Activated naive CD4-positive, alpha-beta T cell treated with anti-CD3 and anti-CD28 coated beads, Interleukin-2, amount 50 U/mL, for 72 hours (primary cell): ENCODE results near the gene CTNNA1. TPM values are rescaled to one million over a fixed set of nuclear protein-coding genes. Genes with fewer than 3 reads are reported as not detected.
A peak's percentile ranks its signal among the peaks of the same experiment; 100 is the strongest.
"Not testable (repeated sequence)": the region's sequence is repeated elsewhere in the genome, so short reads cannot be mapped to it uniquely, and the experiment has no call there.

Experiments
- ATAC-seq, 2 donors: fragments of 150-1000 bp; cut with Tn5 transposase; 2 replicates each; pipeline ENCODE4 v1.10.0; 2021; ENCODE audit warnings: mild to moderate bottlenecking in 2 of 2, moderate library complexity in 2 of 2
- DNase-seq, 2 donors: peaks; one replicate each; pipeline ENCODE4 v3.0.0; 2021 to 2022; ENCODE audit warnings: low spot score in 2 of 2
- H3K27ac Mint-ChIP-seq, 2 donors: one replicate each; pipeline ENCODE4 v1.8.0; 2022; ENCODE audit warnings: mild to moderate bottlenecking in 2 of 2, mixed read lengths in 2 of 2
- H3K36me3 Mint-ChIP-seq, 2 donors: one replicate each; pipeline ENCODE4 v1.8.0; 2022; ENCODE audit warnings: mixed read lengths in 2 of 2
- H3K9me3 Mint-ChIP-seq, 2 donors: one replicate each; pipeline ENCODE4 v1.8.0; 2022; ENCODE audit warnings: mixed read lengths in 2 of 2
- total RNA-seq, 2 donors: library from RNA; stranded (reverse); gene quantifications; one replicate each; pipeline ENCODE4 v1.2.3, GENCODE V29; 2022

Gene CTNNA1, protein sequence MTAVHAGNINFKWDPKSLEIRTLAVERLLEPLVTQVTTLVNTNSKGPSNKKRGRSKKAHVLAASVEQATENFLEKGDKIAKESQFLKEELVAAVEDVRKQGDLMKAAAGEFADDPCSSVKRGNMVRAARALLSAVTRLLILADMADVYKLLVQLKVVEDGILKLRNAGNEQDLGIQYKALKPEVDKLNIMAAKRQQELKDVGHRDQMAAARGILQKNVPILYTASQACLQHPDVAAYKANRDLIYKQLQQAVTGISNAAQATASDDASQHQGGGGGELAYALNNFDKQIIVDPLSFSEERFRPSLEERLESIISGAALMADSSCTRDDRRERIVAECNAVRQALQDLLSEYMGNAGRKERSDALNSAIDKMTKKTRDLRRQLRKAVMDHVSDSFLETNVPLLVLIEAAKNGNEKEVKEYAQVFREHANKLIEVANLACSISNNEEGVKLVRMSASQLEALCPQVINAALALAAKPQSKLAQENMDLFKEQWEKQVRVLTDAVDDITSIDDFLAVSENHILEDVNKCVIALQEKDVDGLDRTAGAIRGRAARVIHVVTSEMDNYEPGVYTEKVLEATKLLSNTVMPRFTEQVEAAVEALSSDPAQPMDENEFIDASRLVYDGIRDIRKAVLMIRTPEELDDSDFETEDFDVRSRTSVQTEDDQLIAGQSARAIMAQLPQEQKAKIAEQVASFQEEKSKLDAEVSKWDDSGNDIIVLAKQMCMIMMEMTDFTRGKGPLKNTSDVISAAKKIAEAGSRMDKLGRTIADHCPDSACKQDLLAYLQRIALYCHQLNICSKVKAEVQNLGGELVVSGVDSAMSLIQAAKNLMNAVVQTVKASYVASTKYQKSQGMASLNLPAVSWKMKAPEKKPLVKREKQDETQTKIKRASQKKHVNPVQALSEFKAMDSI
- 100 to 1,000 TPM in 1 of 2 donors, 10 to 100 TPM in 1; 89.2 to 224 TPM for total RNA-seq

DNA sequence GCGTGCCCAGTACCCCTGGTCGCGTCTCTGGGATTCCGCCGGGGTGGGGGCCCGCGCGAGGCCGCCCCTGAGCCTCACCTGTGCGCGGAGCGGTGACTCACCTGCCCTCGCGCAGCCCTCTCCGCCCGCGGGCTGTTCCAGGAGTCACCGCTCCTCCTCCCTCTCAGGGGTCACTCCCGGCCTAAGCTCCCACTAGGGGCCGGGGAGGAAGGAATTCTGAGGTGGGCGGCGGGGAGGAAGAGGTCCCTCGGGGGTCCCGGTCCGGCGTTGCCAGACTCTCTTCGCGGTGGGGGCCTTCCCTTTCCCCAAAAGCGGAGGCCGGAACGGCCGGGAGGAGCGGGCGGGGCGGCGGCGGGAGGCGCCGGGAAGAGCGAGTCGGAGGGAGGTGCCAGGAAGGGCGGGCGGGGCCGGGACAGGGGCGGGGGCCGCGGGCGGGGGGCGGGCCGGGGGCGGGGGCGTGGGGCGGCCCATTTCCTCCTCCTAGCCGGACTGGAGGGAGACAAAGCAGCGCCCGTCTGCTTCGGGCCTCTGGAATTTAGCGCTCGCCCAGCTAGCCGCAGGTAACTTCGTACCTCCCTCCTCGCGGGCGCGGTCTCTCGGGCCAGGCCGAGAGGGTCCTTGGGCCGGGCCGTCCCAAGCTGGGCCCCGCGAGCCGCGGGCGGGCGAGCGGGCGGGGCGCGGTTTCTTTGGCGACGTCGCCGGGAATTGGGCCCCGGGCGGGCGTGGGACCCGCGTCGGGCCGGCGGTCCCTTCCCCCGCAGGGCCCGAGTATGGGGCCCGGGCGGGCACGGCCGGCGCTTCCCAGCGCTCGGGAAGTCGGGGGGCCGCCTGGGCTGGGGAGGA, at the start of gene CTNNA1:
TSS of gene CTNNA1 (plus strand) at position 475 of the 843 bp plus-strand sequence. CDS start 28,500 bp downstream, outside the sequence.
- peak within 1 kb of the TSS; percentile 53 to 90 for H3K27ac Mint-ChIP-seq
- peaks cover 6 to 23% of the 10 kb centered on the region in 2 donors for H3K36me3 Mint-ChIP-seq
- DNase-seq (peak; percentile 63 to 65), ATAC-seq (peak; percentile 26 to 67)
- peaks cover 0 to 9% of the 10 kb centered on the region in 2 donors for H3K9me3 Mint-ChIP-seq

DNA sequence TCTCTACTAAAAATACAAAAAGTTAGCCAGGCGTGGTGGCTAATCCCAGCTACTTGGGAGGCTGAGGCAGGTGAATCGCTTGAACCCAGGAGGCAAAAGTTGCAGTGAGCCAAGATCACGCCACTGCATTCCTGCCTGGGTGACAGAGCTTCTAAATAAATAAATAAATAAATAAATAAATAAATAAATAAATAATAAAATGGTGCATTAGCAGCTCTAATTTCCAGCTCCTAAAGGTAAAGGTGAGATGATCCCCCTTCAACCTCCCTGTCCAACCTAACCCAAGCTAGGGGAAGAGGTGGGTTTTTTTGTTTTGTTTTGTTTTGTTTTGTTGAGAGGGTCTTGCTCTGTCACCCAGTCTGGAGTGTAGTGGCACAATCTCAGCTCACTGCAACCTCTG, 49.4 kb upstream of the CTNNA1 start:
- not testable (repeated sequence) for ATAC-seq, H3K9me3 Mint-ChIP-seq, H3K36me3 Mint-ChIP-seq, H3K27ac Mint-ChIP-seq, DNase-seq

DNA sequence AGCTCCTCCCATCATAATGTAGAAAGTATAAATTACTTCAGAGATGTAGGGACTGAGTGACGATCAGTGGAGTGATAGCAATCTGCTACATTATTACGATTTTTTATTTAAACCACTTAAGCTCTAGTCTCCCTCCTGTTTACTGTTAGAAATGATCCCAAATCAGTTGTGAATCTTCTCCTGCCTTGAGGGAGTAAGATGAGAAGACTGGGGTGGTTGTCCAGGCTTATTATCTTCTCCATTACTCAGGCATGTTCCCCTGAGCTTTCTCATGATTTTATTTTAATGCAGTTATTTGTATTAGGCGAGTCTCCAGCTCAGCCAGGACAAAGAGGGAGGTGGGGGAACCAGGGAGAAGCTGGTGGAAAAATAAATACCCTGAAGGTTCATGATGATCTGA, 48.2 kb upstream of the CTNNA1 start:
- peaks cover 0 to 5% of the 10 kb centered on the region in 2 donors for H3K9me3 Mint-ChIP-seq
- no peaks in the 10 kb centered on the region for H3K36me3 Mint-ChIP-seq
- ATAC-seq: no peak
- DNase-seq: no peak
- H3K27ac Mint-ChIP-seq: no peak overlapping the region

DNA sequence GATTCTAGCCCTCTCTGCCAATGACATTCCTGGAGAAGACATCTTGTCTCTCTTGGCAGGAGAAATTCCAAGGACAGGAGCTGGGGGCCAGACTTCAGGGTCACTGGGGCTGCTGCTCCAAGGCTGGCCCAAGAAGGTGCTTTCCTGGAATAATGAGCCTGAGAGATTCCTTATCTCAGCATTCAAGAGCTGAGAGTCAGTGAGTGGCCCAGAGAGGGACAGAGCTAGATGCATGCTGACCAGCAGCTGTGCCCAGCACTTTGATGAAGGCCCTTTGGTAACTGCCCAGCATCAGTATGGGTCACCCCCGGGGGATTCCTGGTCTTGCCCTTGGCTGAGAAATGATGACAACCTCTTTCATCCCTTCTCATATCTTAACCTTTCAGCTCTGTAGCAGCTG, 47.7 kb upstream of the CTNNA1 start:
- no peak for DNase-seq
- Mint-ChIP-seq H3K27ac (no peak overlapping the region), H3K9me3 (peaks cover 0 to 5% of the 10 kb centered on the region in 2 donors), H3K36me3 (no peaks in the 10 kb centered on the region)
- ATAC-seq: no peak

DNA sequence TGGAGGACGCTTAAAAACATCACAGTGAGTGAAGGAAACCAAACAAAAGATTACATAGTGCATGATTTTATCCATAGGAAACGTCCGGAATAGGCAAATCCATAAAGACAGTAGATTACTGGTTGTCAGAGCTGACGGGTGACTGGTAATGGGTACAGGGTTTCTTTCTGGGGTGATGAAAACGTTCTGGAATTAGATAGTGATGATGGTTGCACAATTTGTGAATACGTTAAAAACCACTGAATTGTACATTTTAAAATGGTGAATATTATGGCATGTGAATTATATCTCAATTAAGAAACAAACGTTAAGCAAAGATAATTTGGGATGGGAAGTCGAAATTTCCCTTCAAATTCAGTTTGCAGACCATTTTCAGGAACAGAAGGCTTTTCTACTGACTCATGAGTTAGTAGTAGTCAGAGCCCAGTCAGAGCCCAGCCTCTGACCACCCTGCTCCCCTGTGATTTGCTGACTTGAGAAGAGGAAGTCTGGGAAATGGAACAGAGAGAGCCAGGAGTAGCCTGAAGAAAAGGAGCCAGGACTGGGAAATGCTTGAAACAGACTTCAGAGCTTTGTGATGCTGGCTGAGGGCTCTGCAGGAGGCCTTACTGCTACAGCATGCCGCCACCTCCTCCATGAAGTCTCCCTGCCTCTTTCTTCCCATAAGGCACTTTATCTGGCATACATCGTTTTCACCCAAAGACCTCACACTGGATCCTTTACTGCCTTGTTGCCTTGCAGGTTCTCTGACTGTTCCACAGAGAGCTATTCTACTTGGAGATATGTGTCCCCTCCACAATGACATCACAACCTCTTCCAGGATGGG, 46.4 kb upstream of the CTNNA1 start:
- DNase-seq (no peak), ATAC-seq (no peak)
- no peak overlapping the region for H3K27ac Mint-ChIP-seq
- peaks cover 0 to under 1% of the 10 kb centered on the region in 2 donors for H3K9me3 Mint-ChIP-seq
- H3K36me3 Mint-ChIP-seq: no peaks in the 10 kb centered on the region

DNA sequence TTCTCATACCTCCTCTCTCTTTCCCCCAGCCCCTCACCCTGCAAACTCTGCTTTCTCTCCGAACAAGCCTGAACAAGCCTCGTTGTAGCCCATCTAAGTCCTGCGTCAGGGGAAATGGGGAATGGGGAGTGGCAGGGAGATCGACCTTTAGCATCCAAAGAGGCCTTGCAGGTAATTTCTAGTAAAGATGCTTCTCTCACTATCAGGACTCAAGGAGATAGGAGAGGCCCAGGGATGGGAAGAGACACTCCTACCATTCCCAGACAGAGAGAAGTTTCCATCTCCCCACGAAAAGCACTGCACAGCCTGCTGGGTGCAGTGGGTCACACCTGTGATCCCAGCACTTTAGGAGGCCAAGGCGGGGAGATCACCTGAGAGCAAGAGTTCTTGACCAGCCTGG, 44.4 kb upstream of the CTNNA1 start:
- Mint-ChIP-seq H3K27ac (peak overlapping the region in 1 of 2 donors; percentile 8), H3K36me3 (no peaks in the 10 kb centered on the region)

DNA sequence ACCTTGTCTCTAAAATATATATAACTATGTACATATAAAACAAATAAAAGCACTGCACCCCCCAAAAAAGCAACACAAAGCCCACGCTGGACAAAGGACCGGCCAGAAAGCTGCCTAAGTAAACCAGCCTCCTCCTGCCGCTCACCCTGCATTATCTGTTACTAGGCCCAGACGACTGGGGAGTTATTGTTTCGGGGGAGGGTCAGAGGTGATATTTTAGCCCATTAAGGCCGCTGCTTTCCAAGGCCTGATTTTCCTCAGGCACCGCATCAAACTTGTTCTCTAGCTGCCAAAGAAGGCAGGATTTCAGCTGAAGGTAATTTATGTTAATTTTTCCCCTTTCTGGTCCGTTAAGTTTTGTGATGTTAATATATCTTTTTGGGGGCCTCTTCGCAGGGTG, 44.0 kb upstream of the CTNNA1 start:
- H3K36me3 Mint-ChIP-seq: no peaks in the 10 kb centered on the region
- H3K9me3 Mint-ChIP-seq: no peaks in the 10 kb centered on the region
- ATAC-seq (no peak), DNase-seq (no peak)
- H3K27ac Mint-ChIP-seq: no peak overlapping the region

More for the DNA sequence above, 44.4 kb upstream of the CTNNA1 start:
- no peak for DNase-seq
- H3K9me3 Mint-ChIP-seq: no peaks in the 10 kb centered on the region
- ATAC-seq: no peak

DNA sequence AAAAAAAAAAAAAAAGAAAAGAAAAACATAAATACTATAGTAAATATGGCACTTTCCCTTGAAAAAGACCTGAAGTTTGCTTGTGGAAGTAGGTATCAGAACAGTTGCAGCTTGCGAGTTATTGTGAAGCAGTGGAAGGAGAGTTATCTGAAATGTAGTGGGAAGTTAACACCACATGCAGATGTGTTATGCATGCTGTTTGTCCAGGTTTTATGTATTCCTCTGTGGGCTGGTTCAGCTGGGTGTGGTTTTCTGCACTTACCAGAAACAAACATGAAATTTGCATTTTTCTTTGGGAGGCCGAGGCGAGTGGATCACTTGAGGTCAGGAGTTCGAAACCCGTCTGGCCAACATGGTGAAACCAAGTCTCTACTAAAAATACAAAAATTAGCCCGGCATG, 42.1 kb upstream of the CTNNA1 start:
- DNase-seq (no peak), ATAC-seq (no peak)
- H3K27ac Mint-ChIP-seq: no peak overlapping the region
- no peaks in the 10 kb centered on the region for H3K9me3 Mint-ChIP-seq
- no peaks in the 10 kb centered on the region for H3K36me3 Mint-ChIP-seq

DNA sequence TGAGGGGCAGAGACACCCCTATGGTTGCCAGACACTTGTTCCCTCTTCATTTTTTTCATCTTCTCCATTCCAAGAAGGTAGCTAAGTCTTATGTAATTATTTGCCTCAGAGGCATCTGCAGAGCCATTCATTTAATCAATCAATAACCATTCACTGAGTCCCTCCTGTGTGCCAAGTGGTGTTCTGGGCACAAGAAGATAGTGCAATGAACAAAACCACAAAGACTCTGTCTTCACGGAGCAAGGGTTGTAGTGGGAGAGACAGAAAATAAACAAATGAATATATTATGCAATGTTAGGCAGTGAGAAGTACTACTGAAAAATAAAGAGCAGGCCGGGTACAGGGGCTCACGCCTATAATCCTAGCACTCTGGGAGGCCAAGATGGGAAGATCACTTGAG, 41.4 kb upstream of the CTNNA1 start:
- no peak for ATAC-seq
- no peaks in the 10 kb centered on the region for H3K9me3 Mint-ChIP-seq
- H3K36me3 Mint-ChIP-seq: no peaks in the 10 kb centered on the region
- DNase-seq: no peak
- no peak overlapping the region for H3K27ac Mint-ChIP-seq

DNA sequence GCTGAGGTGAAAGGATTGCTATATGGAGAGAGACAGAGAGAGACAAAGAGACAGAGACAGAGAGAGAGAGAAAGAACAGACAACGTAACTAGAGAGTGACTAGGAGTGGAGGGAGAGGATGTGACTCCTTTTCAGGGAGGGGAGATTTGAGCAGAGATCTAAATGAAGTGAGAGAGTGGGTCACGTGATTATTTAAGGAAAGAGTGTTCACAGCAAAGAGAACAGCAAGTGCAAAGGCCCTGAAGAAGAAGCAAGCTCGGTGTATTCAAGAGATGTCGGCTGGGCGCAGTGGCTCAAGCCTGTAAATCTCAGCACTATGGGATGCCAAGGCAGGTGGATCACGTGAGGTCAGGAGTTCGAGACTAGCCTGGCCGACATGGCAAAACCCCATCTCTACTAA, 40.9 kb upstream of the CTNNA1 start:
- Mint-ChIP-seq H3K36me3 (no peaks in the 10 kb centered on the region), H3K9me3 (no peaks in the 10 kb centered on the region), H3K27ac (no peak overlapping the region)
- DNase-seq (no peak), ATAC-seq (no peak)

DNA sequence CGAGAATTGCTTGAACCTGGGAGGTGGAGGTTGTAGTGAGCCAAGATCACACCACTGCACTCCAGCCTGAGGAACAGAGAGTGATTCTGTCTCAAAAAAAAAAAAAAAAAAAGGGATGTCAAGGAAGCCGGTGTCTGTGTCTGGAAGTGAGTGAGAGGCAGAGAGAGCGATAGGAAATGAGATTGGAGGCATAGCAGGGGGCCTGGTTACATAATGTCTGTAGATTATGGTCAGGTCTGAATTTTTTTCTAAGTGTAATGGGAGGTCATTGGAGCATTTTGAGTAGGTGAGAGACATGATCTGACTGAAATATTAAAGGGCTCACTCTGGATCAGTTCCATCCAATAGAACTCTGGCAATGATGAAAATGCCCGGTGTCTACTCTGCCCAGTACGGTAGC, 40.4 kb upstream of the CTNNA1 start:
- Mint-ChIP-seq H3K9me3 (no peaks in the 10 kb centered on the region), H3K36me3 (no peaks in the 10 kb centered on the region), H3K27ac (no peak overlapping the region)
- no peak for DNase-seq
- no peak for ATAC-seq

DNA sequence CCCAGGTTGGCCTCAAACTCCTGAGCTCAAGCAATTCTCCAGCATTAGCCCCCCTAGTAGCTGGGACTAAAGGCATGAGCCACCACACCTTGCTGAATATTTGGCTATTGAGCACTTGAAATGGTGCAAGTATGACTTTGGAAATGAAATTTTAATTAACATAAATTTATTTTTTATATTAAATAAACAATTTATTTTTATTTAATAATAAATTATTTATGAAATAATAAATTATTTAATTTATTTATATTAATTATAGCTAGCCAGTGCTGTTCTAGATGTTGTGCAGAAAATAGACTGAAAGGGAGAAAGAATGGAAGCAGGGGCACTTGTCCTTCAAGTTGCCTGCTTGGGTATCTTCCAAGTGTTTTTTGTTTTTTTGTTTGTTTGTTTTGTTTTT, 40.0 kb upstream of the CTNNA1 start:
- ATAC-seq (no peak), DNase-seq (no peak)
- H3K9me3 Mint-ChIP-seq: no peaks in the 10 kb centered on the region
- no peaks in the 10 kb centered on the region for H3K36me3 Mint-ChIP-seq
- H3K27ac Mint-ChIP-seq: no peak overlapping the region

DNA sequence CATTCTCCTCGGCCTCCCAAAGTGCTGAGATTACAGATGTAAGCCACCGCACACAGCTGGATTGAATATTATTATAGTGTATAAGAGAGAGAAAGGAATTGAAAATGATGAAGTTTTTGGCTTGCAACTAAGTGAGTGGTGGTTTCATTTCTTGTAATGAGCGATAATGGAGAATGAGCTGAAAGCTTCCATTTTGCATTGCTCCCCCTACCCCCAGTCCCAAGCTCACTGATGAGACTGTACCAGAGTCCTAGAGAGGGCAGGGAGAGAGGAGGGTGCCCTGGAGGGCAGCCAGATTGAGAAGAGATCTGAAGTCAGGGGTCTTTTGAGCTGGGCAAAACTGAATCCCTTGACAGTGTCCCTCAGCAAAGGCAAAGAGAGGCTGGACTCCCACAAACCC, 38.5 kb upstream of the CTNNA1 start:
- H3K36me3 Mint-ChIP-seq: no peaks in the 10 kb centered on the region
- H3K27ac Mint-ChIP-seq: no peak overlapping the region
- DNase-seq (no peak), ATAC-seq (peak in 1 of 2 donors; percentile 70)
- H3K9me3 Mint-ChIP-seq: no peaks in the 10 kb centered on the region

DNA sequence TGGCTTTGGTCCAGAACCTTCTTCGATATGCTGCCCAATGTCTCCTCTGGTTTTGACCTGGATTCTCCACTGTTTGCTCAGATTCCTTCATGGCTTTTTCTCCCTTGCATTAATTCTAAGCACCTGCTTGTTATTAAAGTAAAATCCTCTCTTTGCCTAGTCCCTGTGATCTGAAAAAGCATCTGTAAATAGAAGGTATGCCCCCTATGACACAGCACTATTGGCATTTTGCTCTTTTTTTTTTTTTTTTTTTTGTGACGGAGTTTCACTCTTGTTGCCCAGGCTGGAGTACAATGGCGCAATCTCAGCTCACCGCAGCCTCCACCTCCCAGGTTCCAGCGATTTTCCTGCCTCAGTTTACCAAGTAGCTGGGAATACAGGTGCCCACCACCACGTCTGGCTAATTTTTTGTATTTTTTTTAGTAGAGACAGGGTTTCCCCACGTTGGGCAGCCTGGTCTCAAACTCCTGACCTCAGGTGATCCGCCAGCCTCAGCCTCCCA, 37.2 kb upstream of the CTNNA1 start:
- not testable (repeated sequence) for H3K9me3 Mint-ChIP-seq, H3K36me3 Mint-ChIP-seq, H3K27ac Mint-ChIP-seq, DNase-seq, ATAC-seq

DNA sequence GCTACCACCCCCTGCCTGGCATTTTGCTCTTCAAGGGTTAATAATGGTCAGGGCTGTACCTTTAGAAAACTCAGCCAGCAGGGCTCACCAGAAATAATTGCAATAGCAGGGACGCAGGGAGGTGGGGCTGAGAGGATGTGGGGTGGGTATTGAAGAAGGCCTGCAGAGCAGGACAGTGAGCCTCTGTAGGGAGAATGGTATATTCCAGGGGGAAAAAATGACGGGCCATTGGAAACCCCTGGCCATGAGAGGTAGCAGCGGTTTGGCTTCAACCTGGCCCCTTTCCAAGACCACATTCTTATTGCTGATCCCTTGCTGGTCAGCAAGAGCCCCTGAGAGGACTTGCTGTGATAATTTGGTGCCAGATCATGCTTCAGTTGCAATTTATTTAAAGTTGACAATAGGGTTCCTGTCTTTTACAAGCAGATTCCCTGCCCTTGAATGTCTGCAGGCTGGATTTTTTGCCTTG, 36.7 kb upstream of the CTNNA1 start:
- Mint-ChIP-seq H3K27ac (no peak overlapping the region), H3K9me3 (no peaks in the 10 kb centered on the region), H3K36me3 (no peaks in the 10 kb centered on the region)
- DNase-seq (no peak), ATAC-seq (no peak)

DNA sequence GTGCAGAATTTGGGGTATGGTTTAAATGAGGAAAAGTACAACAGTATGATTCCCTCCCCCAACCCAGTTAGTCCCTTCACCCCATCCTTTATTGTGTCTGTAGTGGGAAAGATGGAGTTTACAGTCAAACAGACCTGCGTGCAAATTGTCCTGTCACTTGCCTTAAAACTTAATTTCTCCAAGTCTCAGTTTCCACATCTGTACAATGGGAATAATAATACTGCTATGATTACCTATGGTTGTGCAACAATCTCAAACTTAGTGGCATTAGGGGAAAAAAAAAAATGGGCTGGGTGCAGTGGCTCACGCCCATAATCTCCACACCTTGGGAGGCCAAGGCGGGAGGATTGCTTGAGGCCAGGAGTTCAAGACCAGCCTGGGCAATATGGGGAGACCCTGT, 35.8 kb upstream of the CTNNA1 start:
- ATAC-seq (no peak), DNase-seq (no peak)
- Mint-ChIP-seq H3K36me3 (no peaks in the 10 kb centered on the region), H3K27ac (no peak overlapping the region), H3K9me3 (no peaks in the 10 kb centered on the region)
